HG03280 (cell line): ENCODE results near the gene ADAD1.

ENCODE experiments used
- ATAC-seq: cut with Tn5 transposase; IDR thresholded peaks from one replicate; pipeline ENCODE4 v1.9.1; 2021; ENCODE audit warnings: mild to moderate bottlenecking, moderate library complexity; ENCODE audit not compliant: unreplicated experiment

ADAD1 gene

DNA sequence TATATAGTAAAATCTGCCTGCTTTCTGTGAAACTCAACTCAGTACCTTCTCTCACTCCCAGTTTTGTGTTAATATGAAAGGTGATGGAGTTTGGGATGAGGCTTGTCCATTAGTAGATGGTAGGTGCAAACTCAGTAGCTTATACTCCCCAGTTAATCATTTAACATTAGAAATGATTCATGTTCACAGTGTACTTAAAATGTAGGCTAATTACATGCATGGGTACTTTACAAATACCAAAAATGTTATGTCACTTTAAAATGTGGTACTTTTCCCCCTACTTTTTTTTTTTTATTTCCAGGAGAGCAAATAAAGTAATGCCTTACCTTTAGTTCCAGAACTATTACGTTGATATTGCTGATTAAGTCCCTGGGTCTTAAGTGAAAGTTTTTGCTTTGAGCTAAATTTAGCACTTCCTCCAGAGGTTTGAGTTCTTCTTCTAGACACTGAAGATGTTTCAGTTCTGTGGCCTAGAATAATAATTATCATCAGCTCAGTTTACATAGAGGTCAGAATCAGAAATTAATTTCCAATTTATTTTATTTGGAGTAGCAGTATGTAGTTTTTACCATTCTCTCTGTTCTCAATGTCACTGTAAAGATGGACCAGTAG, 74.7 kb downstream of the ADAD1 start:
- no peak for ATAC-seq

DNA sequence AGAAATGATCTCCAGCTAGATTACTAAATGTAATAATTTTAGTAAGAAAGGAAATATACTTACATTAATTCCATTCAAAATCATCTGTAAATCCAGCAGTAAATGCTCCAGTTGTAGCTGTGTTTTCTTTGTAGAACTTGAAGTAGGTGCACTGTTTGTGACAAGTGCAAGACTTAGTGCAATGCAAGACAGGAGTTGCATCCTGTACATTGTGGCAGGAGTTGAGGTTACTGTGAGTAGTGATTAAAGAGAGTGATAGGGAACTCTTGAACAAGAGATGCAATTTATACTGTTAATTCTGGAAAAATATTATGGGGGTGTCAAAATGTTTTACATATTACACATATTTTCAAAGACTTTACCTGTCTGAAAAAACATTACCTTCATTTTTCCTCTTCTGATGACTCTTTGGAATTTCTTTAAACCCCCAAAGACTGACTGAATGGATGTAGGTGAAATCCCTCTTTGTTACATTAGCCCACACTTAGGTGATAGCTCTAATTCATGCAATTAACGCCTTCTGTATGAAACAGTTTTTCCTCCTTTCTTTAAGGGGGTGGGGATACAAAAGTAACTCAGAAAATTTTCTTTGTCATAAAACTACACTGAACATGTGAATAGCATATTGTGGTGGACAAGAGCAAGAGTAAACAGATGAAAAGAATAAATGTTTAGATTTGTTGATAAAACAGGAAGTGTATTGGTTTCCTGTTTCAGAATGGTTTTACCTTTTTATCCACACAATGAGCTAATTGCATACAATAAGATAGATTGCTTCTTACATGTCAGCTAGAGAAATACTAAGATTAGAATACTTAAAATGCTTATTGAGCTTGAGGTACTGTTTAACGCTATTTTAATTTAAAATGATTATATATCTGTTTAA, 77.7 kb downstream of the ADAD1 start, which contains the start of gene IL2:
Gene IL2, minus strand, starts transcription at position 495 of the 886 bp plus-strand sequence. Its CDS starts 285 bp downstream, at position 210.
- ATAC-seq = no peak

DNA sequence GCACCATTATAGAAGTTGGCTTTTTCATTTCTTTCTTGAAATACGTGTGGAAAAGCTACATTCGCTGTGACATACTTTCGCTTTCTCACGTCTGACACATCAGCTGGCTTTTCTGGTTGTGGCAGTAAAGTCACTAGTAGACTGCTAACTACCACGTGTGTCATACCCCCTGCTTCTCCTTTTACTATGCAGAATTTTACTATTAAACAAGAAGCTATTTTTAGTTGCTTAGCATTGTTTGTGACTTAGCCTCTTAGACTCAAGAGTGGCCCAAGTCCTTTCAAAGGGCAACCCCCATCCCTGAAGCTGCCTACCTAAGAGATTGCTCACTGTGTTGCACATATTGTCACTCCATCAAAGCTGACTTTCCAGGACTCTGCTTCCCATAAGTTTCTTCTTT, 79.8 kb downstream of the ADAD1 start:
- peak; percentile 70 for ATAC-seq

DNA sequence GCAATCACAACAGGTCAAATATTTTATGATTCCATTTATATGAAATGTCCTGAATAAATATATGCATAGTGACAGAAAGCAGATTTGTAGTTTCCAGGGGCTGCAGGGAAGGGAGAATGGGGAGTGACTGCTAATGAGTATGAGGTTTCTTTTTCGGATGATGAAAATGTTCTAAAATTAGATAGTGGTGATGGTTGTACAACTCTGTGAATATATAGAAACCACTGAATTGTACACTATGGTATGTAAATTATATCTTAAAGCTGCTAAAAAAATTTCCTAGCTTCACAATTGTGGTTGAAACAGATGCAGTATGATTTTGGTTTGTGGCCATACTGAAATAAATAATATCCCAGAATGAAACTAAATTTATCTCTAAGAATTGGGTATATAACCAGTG, 90.6 kb downstream of the ADAD1 start:
- ATAC-seq = no peak

DNA sequence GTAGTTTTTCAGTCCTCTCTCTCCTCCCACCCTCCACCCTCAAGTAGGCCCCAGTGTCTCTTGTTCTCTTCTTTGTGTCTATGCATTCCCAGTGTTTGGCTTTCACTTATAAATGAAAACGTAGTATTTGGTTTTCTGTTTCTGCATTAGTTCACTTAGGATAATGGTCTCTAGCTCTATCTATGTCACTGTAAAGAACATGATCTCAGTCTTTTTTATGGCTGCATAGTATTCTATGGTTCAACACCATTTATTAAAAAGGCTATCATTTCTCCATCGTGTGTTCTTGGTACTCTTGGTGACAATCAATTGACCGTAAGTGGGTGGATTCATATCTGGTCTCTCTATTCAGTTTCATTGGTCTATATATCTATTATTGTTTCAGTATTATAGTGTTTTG, 96.4 kb downstream of the ADAD1 start:
- ATAC-seq = no peak

DNA sequence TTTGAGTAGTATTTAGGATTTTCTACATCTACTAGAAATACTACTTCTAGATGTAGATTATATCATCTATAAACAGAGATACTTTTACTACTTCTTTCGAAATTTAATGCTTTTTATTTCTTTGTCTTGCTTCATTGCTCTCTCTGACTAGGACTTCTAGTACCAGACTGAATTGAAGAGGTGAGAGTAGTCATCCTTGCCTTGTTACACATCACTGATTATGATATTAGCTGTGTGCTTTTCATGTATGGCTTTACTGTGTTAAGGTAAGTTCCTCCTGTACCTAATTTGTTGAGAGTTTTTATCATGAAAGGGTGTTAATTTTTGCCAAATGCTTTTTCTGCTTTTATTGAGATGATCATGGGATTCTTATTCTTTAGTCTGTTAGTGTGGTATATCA, 97.3 kb downstream of the ADAD1 start:
- no peak for ATAC-seq

DNA sequence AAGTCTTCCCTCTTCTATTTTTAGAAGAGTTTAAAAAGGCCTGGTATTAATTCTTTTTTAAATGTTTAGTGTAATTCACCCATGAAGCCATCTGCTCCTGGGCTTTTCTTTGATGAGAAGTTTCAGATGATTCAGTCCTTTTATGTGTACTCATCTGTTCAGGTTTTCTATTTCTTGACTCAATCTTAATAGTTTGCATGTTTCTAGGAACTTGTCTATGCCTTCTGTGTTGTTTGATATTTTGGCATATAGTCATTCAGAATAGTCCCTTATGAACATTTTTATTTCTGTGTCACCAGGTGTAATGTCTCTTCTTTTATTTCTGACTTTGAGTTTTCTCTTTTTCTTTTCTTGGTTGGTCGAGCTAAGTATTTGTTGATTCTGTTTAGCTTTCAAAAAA, 97.9 kb downstream of the ADAD1 start:
- ATAC-seq = no peak
